ENCODE data around the gene PPP1R12B.
"Not testable (repeated sequence)": the region's sequence is repeated elsewhere in the genome, so short reads cannot be mapped to it uniquely, and the experiment has no call there.

Gene PPP1R12B

DNA sequence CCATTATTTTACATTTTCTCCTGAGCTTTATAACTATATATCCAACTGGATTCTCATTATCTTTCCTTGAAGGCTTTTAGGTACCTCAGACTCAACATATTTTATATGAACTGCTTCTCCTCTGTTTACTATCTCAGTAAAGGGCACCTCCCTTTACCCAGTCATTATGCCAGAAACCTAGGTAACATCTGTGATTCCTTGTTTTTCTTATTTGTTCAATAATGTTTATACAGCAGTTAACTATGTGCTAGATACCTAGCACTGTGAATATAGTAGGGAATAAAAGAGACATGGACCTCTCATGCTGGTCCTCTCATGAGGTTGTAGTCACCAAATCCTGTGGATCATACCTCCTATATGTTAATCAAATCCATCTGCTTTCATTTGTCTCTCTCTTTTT is 25.6 kb downstream of the PPP1R12B start:
- TF ChIP-seq, protein P1, sequence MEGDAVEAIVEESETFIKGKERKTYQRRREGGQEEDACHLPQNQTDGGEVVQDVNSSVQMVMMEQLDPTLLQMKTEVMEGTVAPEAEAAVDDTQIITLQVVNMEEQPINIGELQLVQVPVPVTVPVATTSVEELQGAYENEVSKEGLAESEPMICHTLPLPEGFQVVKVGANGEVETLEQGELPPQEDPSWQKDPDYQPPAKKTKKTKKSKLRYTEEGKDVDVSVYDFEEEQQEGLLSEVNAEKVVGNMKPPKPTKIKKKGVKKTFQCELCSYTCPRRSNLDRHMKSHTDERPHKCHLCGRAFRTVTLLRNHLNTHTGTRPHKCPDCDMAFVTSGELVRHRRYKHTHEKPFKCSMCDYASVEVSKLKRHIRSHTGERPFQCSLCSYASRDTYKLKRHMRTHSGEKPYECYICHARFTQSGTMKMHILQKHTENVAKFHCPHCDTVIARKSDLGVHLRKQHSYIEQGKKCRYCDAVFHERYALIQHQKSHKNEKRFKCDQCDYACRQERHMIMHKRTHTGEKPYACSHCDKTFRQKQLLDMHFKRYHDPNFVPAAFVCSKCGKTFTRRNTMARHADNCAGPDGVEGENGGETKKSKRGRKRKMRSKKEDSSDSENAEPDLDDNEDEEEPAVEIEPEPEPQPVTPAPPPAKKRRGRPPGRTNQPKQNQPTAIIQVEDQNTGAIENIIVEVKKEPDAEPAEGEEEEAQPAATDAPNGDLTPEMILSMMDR (IDR thresholded peaks at IDR 0.05; ENCODE audit: control insufficient read depth, insufficient read depth, low read depth, low read length, missing control alignments), result no peak
- DNase-seq (ENCODE audit: low read depth), result no peak
- no peak overlapping the region for H3K4me3 ChIP-seq (ENCODE audit: control insufficient read depth, low read depth, low read length)

- not testable (repeated sequence) for H3K4me3 ChIP-seq (ENCODE audit: control insufficient read depth, low read depth, low read length); DNase-seq (ENCODE audit: low read depth)
These were observed 26.7 kb downstream of the PPP1R12B start for GRCh38 chr1:202375175-202375574.

- TF ChIP-seq, protein P1 (IDR thresholded peaks at IDR 0.05; ENCODE audit: control insufficient read depth, insufficient read depth, low read depth, low read length, missing control alignments), result no peak
- H3K4me3 ChIP-seq (ENCODE audit: control insufficient read depth, low read depth, low read length), result no peak overlapping the region
- DNase-seq (ENCODE audit: low read depth), result peak; percentile 13
These were observed 27.7 kb downstream of the PPP1R12B start for GRCh38 chr1:202376247-202376646.

DNA sequence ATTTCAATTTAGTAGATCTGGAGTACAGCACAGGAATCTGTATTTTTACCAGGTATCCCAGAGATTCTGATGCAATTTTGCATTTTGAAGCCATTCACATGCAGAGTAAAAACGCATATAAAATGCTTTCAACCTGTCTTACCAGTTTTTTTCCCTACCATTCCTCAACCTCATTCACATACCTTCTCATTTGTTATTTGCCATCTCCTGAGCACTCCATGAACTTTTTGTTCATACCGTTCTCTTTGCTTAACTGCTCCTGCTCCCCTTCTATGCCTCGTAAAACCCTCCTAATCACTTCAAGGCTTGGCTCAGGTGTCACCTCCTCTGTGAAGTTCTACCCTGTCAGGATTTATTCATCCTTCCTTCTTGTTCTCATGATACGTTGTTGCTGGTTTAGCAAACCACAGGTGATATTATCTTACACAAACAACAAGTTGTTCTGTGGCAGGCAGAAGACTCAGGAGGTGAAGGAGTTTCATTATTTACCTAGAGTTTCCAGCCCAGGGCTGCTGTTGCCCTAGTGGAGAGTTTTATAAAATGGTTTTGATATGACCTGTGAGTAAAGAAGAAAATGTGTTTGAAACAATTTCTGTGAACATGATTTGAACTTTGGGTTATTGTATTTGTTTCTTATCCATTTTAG is 31.5 kb downstream of the PPP1R12B start:
- not testable (repeated sequence) for DNase-seq (ENCODE audit: low read depth); H3K4me3 ChIP-seq (ENCODE audit: control insufficient read depth, low read depth, low read length)

- not testable (repeated sequence) for DNase-seq (ENCODE audit: low read depth); H3K4me3 ChIP-seq (ENCODE audit: control insufficient read depth, low read depth, low read length)
These were observed 32.0 kb downstream of the PPP1R12B start for GRCh38 chr1:202380535-202380934.

DNA sequence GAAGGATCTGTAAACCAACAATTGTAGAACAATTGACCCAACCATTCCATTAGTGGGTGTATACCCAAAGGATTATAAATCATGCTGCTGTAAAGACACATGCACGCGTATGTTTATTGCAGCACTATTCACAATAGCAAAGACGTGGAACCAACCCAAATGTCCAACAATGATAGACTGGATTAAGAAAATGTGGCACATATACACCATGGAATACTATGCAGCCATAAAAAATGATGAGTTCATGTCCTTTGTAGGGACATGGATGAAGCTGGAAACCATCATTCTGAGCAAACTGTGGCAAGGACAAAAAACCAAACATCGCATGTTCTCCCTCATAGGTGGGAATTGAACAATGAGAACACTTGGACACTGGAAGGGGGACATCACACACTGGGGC is 33.4 kb downstream of the PPP1R12B start:
- H3K4me3 ChIP-seq (ENCODE audit: control insufficient read depth, low read depth, low read length); DNase-seq (ENCODE audit: low read depth): not testable (repeated sequence)

DNA sequence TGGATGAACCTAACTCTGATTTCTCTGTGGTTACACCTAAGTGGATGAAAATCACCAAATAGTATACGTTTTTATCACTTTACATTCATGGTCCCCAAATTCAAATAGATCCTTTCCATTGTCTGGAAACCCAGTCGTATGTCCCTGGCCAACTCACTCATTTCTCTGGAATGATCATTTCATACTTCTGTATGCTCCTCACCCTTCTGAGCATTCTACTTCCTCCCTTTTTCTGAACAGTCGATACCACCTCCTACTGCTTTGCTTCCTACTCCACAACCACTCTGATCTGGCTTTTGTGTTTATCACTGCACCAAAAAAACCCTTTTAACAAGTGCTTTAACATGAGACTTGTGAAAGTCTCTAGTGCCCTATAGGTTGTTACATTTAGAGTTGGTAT is 47.3 kb downstream of the PPP1R12B start:
- H3K4me3 ChIP-seq (ENCODE audit: control insufficient read depth, low read depth, low read length), result not testable (repeated sequence)
- DNase-seq (ENCODE audit: low read depth), result peak; percentile 7

GRCh38 chr1:202397256-202397655 is 48.8 kb downstream of the PPP1R12B start:
- TF ChIP-seq, protein P1 (IDR thresholded peaks at IDR 0.05; ENCODE audit: control insufficient read depth, insufficient read depth, low read depth, low read length, missing control alignments), result no peak
- no peak overlapping the region for H3K4me3 ChIP-seq (ENCODE audit: control insufficient read depth, low read depth, low read length)
- DNase-seq (ENCODE audit: low read depth), result no peak

- not testable (repeated sequence) for DNase-seq (ENCODE audit: low read depth); H3K4me3 ChIP-seq (ENCODE audit: control insufficient read depth, low read depth, low read length)
These were observed 49.9 kb downstream of the PPP1R12B start for GRCh38 chr1:202398439-202398838.

GRCh38 chr1:202401771-202402170 is 53.3 kb downstream of the PPP1R12B start:
- H3K4me3 ChIP-seq (ENCODE audit: control insufficient read depth, low read depth, low read length); DNase-seq (ENCODE audit: low read depth): not testable (repeated sequence)

- not testable (repeated sequence) for H3K4me3 ChIP-seq (ENCODE audit: control insufficient read depth, low read depth, low read length); DNase-seq (ENCODE audit: low read depth)
These were observed 54.9 kb downstream of the PPP1R12B start for GRCh38 chr1:202403381-202403780.
